ENCODE measurements around the gene ETV5.

- TF ChIP-seq CTCF (tag by site-specific recombination; IDR thresholded peaks at IDR 0.05) (no peak), ZNF423 (tag by site-specific recombination; IDR thresholded peaks at IDR 0.05) (no peak), SETDB1 (IDR thresholded peaks at IDR 0.05; ENCODE audit: insufficient read length, low read length) (no peak), ZNF274 (IDR thresholded peaks at IDR 0.05; ENCODE audit: low read length) (no peak), ZNF274 (tag by site-specific recombination; IDR thresholded peaks at IDR 0.05; ENCODE audit: borderline replicate concordance) (no peak), ZNF830 (tag by site-specific recombination; IDR thresholded peaks at IDR 0.05; ENCODE audit: low read depth) (no peak), PBX3 (CRISPR knock-in tag; IDR thresholded peaks at IDR 0.05) (no peak)
Measured at GRCh38 chr3:186053954-186054791, 54.7 kb downstream of the ETV5 start.
